Uterus (tissue), 4 donors: Measurements from ENCODE around the gene INAFM2. TPM values are rescaled to one million over a fixed set of nuclear protein-coding genes. Genes with fewer than 3 reads are reported as not detected.

Experiments used
- DNase-seq, 2 donors: peaks; one replicate each; pipeline ENCODE4 v3.0.0-alpha.2; 2019 to 2020
- H3K27ac ChIP-seq, 2 donors: fragments of 200-600 bp; sonication (generic); 1 replicate in 1 of 2; 2 replicates in 1 of 2; pipeline ENCODE4 v1.5.1; 2016 to 2018
- H3K27me3 ChIP-seq, 2 donors: fragments of 200-600 bp; sonication (generic); one replicate each; pipeline ENCODE4 v1.5.1; 2018 to 2019; ENCODE audit warnings: control low read depth in 1 of 2
- H3K36me3 ChIP-seq, 2 donors: fragments of 200-600 bp; sonication (generic); one replicate each; pipeline ENCODE4 v1.5.1; 2019; ENCODE audit warnings: control low read depth in 1 of 2
- H3K4me1 ChIP-seq, 2 donors: fragments of 200-600 bp; sonication (generic); one replicate each; pipeline ENCODE4 v1.5.1; 2018 to 2019; ENCODE audit warnings: control low read depth in 1 of 2
- H3K4me3 ChIP-seq, 2 donors: fragments of 200-600 bp; sonication (generic); 1 replicate in 1 of 2; 2 replicates in 1 of 2; pipeline ENCODE4 v1.5.1; 2018 to 2019; ENCODE audit warnings: mild to moderate bottlenecking in 1 of 2
- H3K9me3 ChIP-seq, 2 donors: fragments of 200-600 bp; sonication (generic); one replicate each; pipeline ENCODE4 v1.5.1; 2019; ENCODE audit warnings: control low read depth in 1 of 2
- CTCF ChIP-seq, 4 experiments: fragments of 200-600 bp in 2 of 4; fragments of 450-650 bp in 2 of 4; sonication (generic) in 2 of 4; IDR thresholded peaks; one replicate each; pipeline ENCODE4 v1.5.1; 2016 to 2019; ENCODE audit warnings: antibody characterized with exemption in 4 of 4, mild to moderate bottlenecking in 2 of 4, moderate library complexity in 1 of 4
- POLR2A ChIP-seq, 2 donors: fragments of 450-650 bp; IDR thresholded peaks; one replicate each; pipeline ENCODE4 v1.6.1; 2016; ENCODE audit warnings: antibody characterized with exemption in 2 of 2, mild to moderate bottlenecking in 1 of 2, moderate library complexity in 1 of 2
- intact Hi-C: fragments of 100-400 bp; cut with DNase I; formaldehyde crosslinking; loops from one replicate; pipeline ENCODE4 v1.15.1; 2023; ENCODE audit warnings: low total_unique reads
- total RNA-seq, 4 donors: library from RNA; depleted of rRNA in 3 of 4; stranded (reverse); fragments of >200 nt in 3 of 4; gene quantifications; one replicate each; pipeline versions ENCODE4 v1.1.0 to v1.2.4, GENCODE V29; 2014 to 2023
- donor health status: DM: yes; HTN: yes; CAD: no.

Gene INAFM2
- total RNA-seq, 4 donors from 2014 or later = 3.2 to 68.1 (median 8.9) TPM

GRCh38 chr15:40313531-40314398, 9.7 kb upstream of the INAFM2 start:
- no peaks in the 10 kb centered on the region for H3K36me3 ChIP-seq
- no peaks in the 10 kb centered on the region for H3K9me3 ChIP-seq
- no peak for DNase-seq
- intact Hi-C loops = no loop called here
- H3K4me1 ChIP-seq = no peaks in the 10 kb centered on the region
- H3K4me3 ChIP-seq = no peak overlapping the region
- no peak for TF ChIP-seq CTCF (IDR thresholded peaks at IDR 0.05)
- TF ChIP-seq POLR2A (IDR thresholded peaks at IDR 0.05) = no peak
- no peak overlapping the region for H3K27ac ChIP-seq
- H3K27me3 ChIP-seq = no peaks in the 10 kb centered on the region

- TF ChIP-seq POLR2A (IDR thresholded peaks at IDR 0.05) = no peak
- no peak for TF ChIP-seq CTCF (IDR thresholded peaks at IDR 0.05)
- Histone ChIP-seq H3K27me3 (no peaks in the 10 kb centered on the region), H3K4me1 (no peaks in the 10 kb centered on the region), H3K27ac (no peak overlapping the region), H3K9me3 (no peaks in the 10 kb centered on the region), H3K36me3 (no peaks in the 10 kb centered on the region), H3K4me3 (no peak overlapping the region)
- intact Hi-C loops = no loop called here
- DNase-seq = no peak
Measured at GRCh38 chr15:40314723-40315276, 8.7 kb upstream of the INAFM2 start.

- H3K9me3 ChIP-seq = no peaks in the 10 kb centered on the region
- no peak for DNase-seq
- intact Hi-C loops = no loop called here
- H3K27ac ChIP-seq = no peak overlapping the region
- H3K4me1 ChIP-seq = no peaks in the 10 kb centered on the region
- H3K4me3 ChIP-seq = no peak overlapping the region
- no peak for TF ChIP-seq CTCF (IDR thresholded peaks at IDR 0.05)
- no peak for TF ChIP-seq POLR2A (IDR thresholded peaks at IDR 0.05)
- H3K27me3 ChIP-seq = no peaks in the 10 kb centered on the region
- no peaks in the 10 kb centered on the region for H3K36me3 ChIP-seq
Measured at GRCh38 chr15:40316931-40317330, 6.6 kb upstream of the INAFM2 start.

GRCh38 chr15:40317580-40317979, 5.9 kb upstream of the INAFM2 start:
- Histone ChIP-seq H3K4me1 (no peaks in the 10 kb centered on the region), H3K36me3 (no peaks in the 10 kb centered on the region), H3K9me3 (no peaks in the 10 kb centered on the region), H3K27ac (no peak overlapping the region), H3K27me3 (no peaks in the 10 kb centered on the region), H3K4me3 (no peak overlapping the region)
- intact Hi-C loops = no loop called here
- no peak for DNase-seq
- TF ChIP-seq CTCF (IDR thresholded peaks at IDR 0.05) (no peak), POLR2A (IDR thresholded peaks at IDR 0.05) (no peak)

- Histone ChIP-seq H3K4me1 (no peaks in the 10 kb centered on the region), H3K36me3 (no peaks in the 10 kb centered on the region), H3K4me3 (no peak overlapping the region), H3K9me3 (no peaks in the 10 kb centered on the region), H3K27me3 (no peaks in the 10 kb centered on the region), H3K27ac (no peak overlapping the region)
- no peak for DNase-seq
- intact Hi-C loops = no loop called here
- TF ChIP-seq CTCF (IDR thresholded peaks at IDR 0.05) (no peak), POLR2A (IDR thresholded peaks at IDR 0.05) (no peak)
Measured at GRCh38 chr15:40320409-40320808, 3.1 kb upstream of the INAFM2 start.
